ENCODE data around the gene XYLT1. TPM values are rescaled to one million over a fixed set of nuclear protein-coding genes. Genes with fewer than 3 reads are reported as not detected.
A peak's percentile ranks its signal among the peaks of the same experiment; 100 is the strongest.

XYLT1 gene
- total and polyA plus RNA-seq, 10 of the 15 experiments (the other 5 are each of a cell fraction or from before 2014, with no cell fraction given) = 0.88 to 14.8 (median 5.8) TPM

GRCh38 chr16:17408955-17409441, 61.8 kb downstream of the XYLT1 start (continued):
- TF ChIP-seq NFXL1 (IDR thresholded peaks at IDR 0.05; ENCODE audit: borderline replicate concordance) (no peak), EED (IDR thresholded peaks at IDR 0.05; ENCODE audit: low read depth) (peak; percentile 63; the same call in 1 of the 2 replicates), NR2F1 (conservative IDR thresholded peaks at IDR 0.05) (0 out of 2 replicates have a peak, but pooled peaks have one; percentile 32), TBL1XR1 (IDR thresholded peaks at IDR 0.05; ENCODE audit: low read depth, low read length) (no peak), POLR2A (IDR thresholded peaks at IDR 0.05; ENCODE audit: low read depth, low read length) (peak; percentile 44; the same call in 1 of the 2 replicates), HSF1 (IDR thresholded peaks at IDR 0.05; ENCODE audit: low read depth, low read length) (no peak), IKZF1 (conservative IDR thresholded peaks at IDR 0.05) (peak; percentile 59; the same call in 1 of the 2 replicates), E2F8 (IDR thresholded peaks at IDR 0.05; ENCODE audit: low read depth, partially characterized antibody) (peak; percentile 30), SKIL (IDR thresholded peaks at IDR 0.05; ENCODE audit: low read depth, poor library complexity, severe bottlenecking) (peak; percentile 70), ZNF687 (IDR thresholded peaks at IDR 0.05) (peak; percentile 90), SPI1 (IDR thresholded peaks at IDR 0.05; ENCODE audit: borderline replicate concordance, insufficient read depth, low read depth, low read length) (peak; percentile 80), WRNIP1 (IDR thresholded peaks at IDR 0.05; ENCODE audit: borderline replicate concordance, low read depth, low read length) (no peak), EP300 (IDR thresholded peaks at IDR 0.05; ENCODE audit: borderline replicate concordance in 1 of 2, control insufficient read depth in 1 of 2, low read depth in 2 of 2, low read length in 2 of 2) (no peak), EZH2 (IDR thresholded peaks at IDR 0.05; ENCODE audit: borderline replicate concordance, control insufficient read depth, low read depth, low read length) (no peak), ETV6 (conservative IDR thresholded peaks at IDR 0.05 in 1 of 2, IDR thresholded peaks at IDR 0.05 in 1 of 2; ENCODE audit: borderline replicate concordance in 1 of 2, low read depth in 1 of 2) (peak in 1 of 2 experiments; percentile 15; a peak in 1 of 4 replicates), IRF4 (IDR thresholded peaks at IDR 0.05; ENCODE audit: low read depth, low read length) (peak; percentile 41; the same call in 1 of the 2 replicates), ZNF207 (IDR thresholded peaks at IDR 0.05; ENCODE audit: borderline replicate concordance) (peak; percentile 29; the same call in 1 of the 2 replicates), GATAD2B (conservative IDR thresholded peaks at IDR 0.05; ENCODE audit: low read depth) (no peak)

Measured in GM12878 (cell line).